ENCODE data around the gene PEF1. TPM values are rescaled to one million over a fixed set of nuclear protein-coding genes. Genes with fewer than 3 reads are reported as not detected.

The PEF1 gene
- total RNA-seq, 2 experiments from 2014 or later, result 79.6 to 80.6 TPM

DNA sequence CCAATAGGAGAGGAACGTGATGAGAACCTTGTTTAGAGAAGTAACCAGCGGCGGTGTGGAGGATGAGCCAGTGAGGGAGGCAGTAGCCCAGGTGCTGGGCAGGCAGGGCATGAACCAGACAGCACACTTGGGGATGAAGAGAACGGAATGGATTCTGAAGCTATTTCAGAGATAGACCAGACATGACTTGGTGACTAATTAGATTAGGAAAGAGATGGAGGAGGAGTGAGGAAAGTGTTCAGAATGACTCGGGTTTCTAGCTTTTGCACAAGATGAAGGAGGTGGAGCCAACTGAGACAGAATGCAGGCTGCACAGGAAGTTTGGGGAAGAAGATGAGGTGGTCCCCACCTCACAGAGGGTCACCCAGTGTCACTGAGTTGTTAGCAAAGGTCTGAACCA lies 5.1 kb downstream of the PEF1 start:
- Mint-ChIP-seq H3K4me1 (ENCODE audit: low read depth) (peaks cover 29% of the 10 kb centered on the region), H3K4me3 (no peak overlapping the region), H3K9me3 (no peaks in the 10 kb centered on the region), H3K27ac (no peak overlapping the region), H3K36me3 (ENCODE audit: low read depth) (no peaks in the 10 kb centered on the region), H3K27me3 (ENCODE audit: low read depth) (no peaks in the 10 kb centered on the region)
- CTCF ChIA-PET, result interaction anchor here (0.6 to 1.1 kb wide), 3 partner anchors 23 to 70 kb away, joined by 3 to 4 read pairs (median 3); partner anchors contain the start of gene HCRTR1
- no peak for DNase-seq
- intact Hi-C loops (cut with micrococcal nuclease), result no loop called here

- no peak overlapping the region for H3K27ac Mint-ChIP-seq
These were observed 6.6 kb downstream of the PEF1 start for GRCh38 chr1:31637915-31638673.

GRCh38 chr1:31633117-31633516 lies 11.6 kb downstream of the PEF1 start:
- Mint-ChIP-seq H3K27ac (no peak overlapping the region), H3K36me3 (ENCODE audit: low read depth) (peaks cover 8% of the 10 kb centered on the region), H3K4me1 (ENCODE audit: low read depth) (peaks cover 18% of the 10 kb centered on the region), H3K27me3 (ENCODE audit: low read depth) (no peaks in the 10 kb centered on the region), H3K4me3 (no peak overlapping the region), H3K9me3 (no peaks in the 10 kb centered on the region)
- CTCF ChIA-PET, result interaction anchor here (0.7 to 1.2 kb wide), 3 partner anchors 12 to 77 kb away, joined by 3 read pairs; partner anchors contain the start of gene PEF1
- intact Hi-C loops (cut with micrococcal nuclease), result no loop called here
- peak; percentile 47 for DNase-seq

More at GRCh38 chr1:31637915-31638673, 6.6 kb downstream of the PEF1 start:
- Mint-ChIP-seq H3K4me3 (no peak overlapping the region), H3K27me3 (ENCODE audit: low read depth) (no peaks in the 10 kb centered on the region), H3K9me3 (no peaks in the 10 kb centered on the region), H3K36me3 (ENCODE audit: low read depth) (no peaks in the 10 kb centered on the region), H3K4me1 (ENCODE audit: low read depth) (peaks cover 19% of the 10 kb centered on the region)
- CTCF ChIA-PET, result interaction anchor here (0.6 to 1.0 kb wide), 5 partner anchors 9 to 447 kb away, joined by 3 to 7 read pairs (median 3); no protein-coding TSS in a partner anchor
- DNase-seq, result no peak
- intact Hi-C loops (cut with micrococcal nuclease), result no loop called here

GRCh38 chr1:31632649-31633048 lies 12.0 kb downstream of the PEF1 start:
- no peaks in the 10 kb centered on the region for H3K27me3 Mint-ChIP-seq (ENCODE audit: low read depth)
- H3K36me3 Mint-ChIP-seq (ENCODE audit: low read depth), result peaks cover 8% of the 10 kb centered on the region
- no peak overlapping the region for H3K27ac Mint-ChIP-seq
- intact Hi-C loops (cut with micrococcal nuclease), result no loop called here
- no peak for DNase-seq
- no peak overlapping the region for H3K4me3 Mint-ChIP-seq
- CTCF ChIA-PET, result interaction anchor here (0.7 to 1.2 kb wide), 3 partner anchors 12 to 77 kb away, joined by 3 read pairs; partner anchors contain the start of gene PEF1
- H3K4me1 Mint-ChIP-seq (ENCODE audit: low read depth), result peaks cover 13% of the 10 kb centered on the region
- no peaks in the 10 kb centered on the region for H3K9me3 Mint-ChIP-seq

DNA sequence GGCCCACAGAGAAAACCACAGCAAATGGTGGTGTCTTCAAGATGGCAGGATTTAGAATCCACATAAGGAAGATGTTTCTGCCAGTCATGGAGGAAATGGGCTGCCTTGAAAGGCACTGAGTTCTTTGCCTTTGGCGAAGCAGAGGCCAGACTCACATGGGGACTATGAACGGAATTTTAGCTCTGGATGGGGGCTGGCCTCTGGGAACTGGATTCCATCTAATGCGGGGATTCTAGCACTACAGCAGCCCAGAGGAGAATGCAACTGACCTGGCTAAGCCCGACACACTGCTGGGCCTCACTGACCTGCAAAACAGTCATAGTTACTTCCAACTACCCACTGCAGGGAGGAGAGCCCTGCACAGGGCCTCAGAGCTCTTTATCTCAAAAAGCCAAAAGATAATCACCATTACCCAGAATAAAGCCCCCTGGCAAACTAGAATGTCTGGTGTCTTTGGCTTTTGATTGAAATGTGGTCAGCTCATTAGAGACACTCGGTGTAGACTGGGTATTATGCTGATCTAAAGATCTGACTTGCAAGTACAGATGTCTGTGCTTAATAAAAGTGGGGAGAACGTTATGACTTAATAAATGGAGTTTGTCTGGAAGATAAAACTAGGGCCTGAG lies 15.6 kb downstream of the PEF1 start:
- no peaks in the 10 kb centered on the region for H3K27me3 Mint-ChIP-seq (ENCODE audit: low read depth)
- no peaks in the 10 kb centered on the region for H3K4me1 Mint-ChIP-seq (ENCODE audit: low read depth)
- intact Hi-C loops (cut with micrococcal nuclease), result no loop called here
- H3K27ac Mint-ChIP-seq, result no peak overlapping the region
- H3K9me3 Mint-ChIP-seq, result no peaks in the 10 kb centered on the region
- peaks cover 10% of the 10 kb centered on the region for H3K36me3 Mint-ChIP-seq (ENCODE audit: low read depth)
- no peak overlapping the region for H3K4me3 Mint-ChIP-seq
- DNase-seq, result no peak
- CTCF ChIA-PET, result interaction anchor here (0.5 to 1.1 kb wide), 3 partner anchors 9 to 82 kb away, joined by 3 read pairs; no protein-coding TSS in a partner anchor

DNA sequence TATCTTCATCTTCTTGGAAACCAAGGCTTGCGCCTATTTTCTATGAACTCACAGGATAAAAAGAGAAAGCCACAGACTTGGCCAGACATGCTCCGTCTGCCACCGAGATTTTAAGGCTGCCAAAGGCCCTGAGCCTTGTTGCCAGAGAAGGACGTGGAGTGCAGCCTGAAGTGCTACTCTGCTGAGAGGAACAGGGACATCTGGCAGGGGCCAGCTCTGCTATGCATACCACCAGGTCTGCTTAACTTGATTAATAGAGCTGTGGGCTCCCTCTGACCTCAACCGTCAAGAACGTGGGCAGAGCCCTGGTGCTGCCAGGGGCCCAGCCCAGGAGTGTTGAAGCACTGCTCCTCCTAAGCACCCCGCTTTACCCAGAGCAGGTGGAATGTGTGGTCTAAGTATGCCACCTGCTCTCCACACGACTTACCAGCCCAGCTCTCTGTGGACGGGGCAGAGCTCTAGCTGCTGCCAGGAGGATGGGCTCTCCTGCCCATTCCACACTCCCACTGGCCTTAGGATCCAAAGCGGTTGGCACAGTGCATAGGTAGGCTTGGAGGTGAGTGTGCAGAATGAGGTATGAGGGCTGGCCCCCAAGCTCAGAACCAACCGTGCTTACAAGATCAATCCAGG lies 16.6 kb downstream of the PEF1 start:
- Mint-ChIP-seq H3K36me3 (ENCODE audit: low read depth) (peaks cover 10% of the 10 kb centered on the region), H3K27me3 (ENCODE audit: low read depth) (no peaks in the 10 kb centered on the region), H3K9me3 (no peaks in the 10 kb centered on the region), H3K27ac (no peak overlapping the region), H3K4me3 (no peak overlapping the region), H3K4me1 (ENCODE audit: low read depth) (no peaks in the 10 kb centered on the region)
- CTCF ChIA-PET, result no interaction called here
- intact Hi-C loops (cut with micrococcal nuclease), result no loop called here
- no peak for DNase-seq

- intact Hi-C loops (cut with micrococcal nuclease), result no loop called here
- CTCF ChIA-PET, result no interaction called here
- H3K36me3 Mint-ChIP-seq (ENCODE audit: low read depth), result peaks cover 10% of the 10 kb centered on the region
- H3K27ac Mint-ChIP-seq, result no peak overlapping the region
- H3K27me3 Mint-ChIP-seq (ENCODE audit: low read depth), result no peaks in the 10 kb centered on the region
- DNase-seq, result no peak
- no peaks in the 10 kb centered on the region for H3K4me1 Mint-ChIP-seq (ENCODE audit: low read depth)
- no peaks in the 10 kb centered on the region for H3K9me3 Mint-ChIP-seq
- no peak overlapping the region for H3K4me3 Mint-ChIP-seq
These were observed 17.3 kb downstream of the PEF1 start for GRCh38 chr1:31627301-31627929.

- CTCF ChIA-PET, result no interaction called here
- no peak overlapping the region for H3K4me3 Mint-ChIP-seq
- no peak for DNase-seq
- H3K9me3 Mint-ChIP-seq, result no peaks in the 10 kb centered on the region
- no peaks in the 10 kb centered on the region for H3K4me1 Mint-ChIP-seq (ENCODE audit: low read depth)
- H3K27me3 Mint-ChIP-seq (ENCODE audit: low read depth), result no peaks in the 10 kb centered on the region
- peaks cover 10% of the 10 kb centered on the region for H3K36me3 Mint-ChIP-seq (ENCODE audit: low read depth)
- no peak overlapping the region for H3K27ac Mint-ChIP-seq
- intact Hi-C loops (cut with micrococcal nuclease), result no loop called here
These were observed 18.2 kb downstream of the PEF1 start for GRCh38 chr1:31626223-31627207.

- no peaks in the 10 kb centered on the region for H3K4me1 Mint-ChIP-seq (ENCODE audit: low read depth)
- peaks cover 7% of the 10 kb centered on the region for H3K36me3 Mint-ChIP-seq (ENCODE audit: low read depth)
- no peaks in the 10 kb centered on the region for H3K27me3 Mint-ChIP-seq (ENCODE audit: low read depth)
- no peak overlapping the region for H3K4me3 Mint-ChIP-seq
- intact Hi-C loops (cut with micrococcal nuclease), result no loop called here
- no peak for DNase-seq
- CTCF ChIA-PET, result no interaction called here
- H3K9me3 Mint-ChIP-seq, result no peaks in the 10 kb centered on the region
- no peak overlapping the region for H3K27ac Mint-ChIP-seq
These were observed 19.0 kb downstream of the PEF1 start for GRCh38 chr1:31625561-31626222.

GRCh38 chr1:31624731-31625514 lies 19.8 kb downstream of the PEF1 start:
- Mint-ChIP-seq H3K4me3 (no peak overlapping the region), H3K9me3 (no peaks in the 10 kb centered on the region), H3K36me3 (ENCODE audit: low read depth) (peaks cover 4% of the 10 kb centered on the region), H3K27ac (no peak overlapping the region), H3K4me1 (ENCODE audit: low read depth) (no peaks in the 10 kb centered on the region), H3K27me3 (ENCODE audit: low read depth) (no peaks in the 10 kb centered on the region)
- intact Hi-C loops (cut with micrococcal nuclease), result no loop called here
- CTCF ChIA-PET, result no interaction called here
- DNase-seq, result no peak

All from activated naive CD4-positive, alpha-beta T cell treated with anti-CD3 and anti-CD28 coated beads for 36 hours (primary cell).